Activated T-cell treated with anti-CD3 and anti-CD28 coated beads for 48 hours (primary cell): ENCODE data around the gene IL36A.

ENCODE experiments used
- DNase-seq: peaks from one replicate; pipeline ENCODE4 v3.0.0-alpha.2; 2020; ENCODE audit warnings: low read depth

The IL36A gene

GRCh38 chr2:113005030-113005509 lies at the start of gene IL36A:
TSS of gene IL36A (plus strand) at chr2:113005459. CDS start at chr2:113005872, 413 bp downstream.
- DNase-seq = no peak

GRCh38 chr2:112957511-112957910 lies 47.7 kb upstream of the IL36A start:
- DNase-seq = no peak

GRCh38 chr2:112958428-112959108 lies 46.7 kb upstream of the IL36A start:
- no peak for DNase-seq

GRCh38 chr2:112959109-112959812 lies 46.0 kb upstream of the IL36A start:
- no peak for DNase-seq

- no peak for DNase-seq
Observed at GRCh38 chr2:112960230-112960825, 44.9 kb upstream of the IL36A start.

- no peak for DNase-seq
Observed at GRCh38 chr2:112962308-112963175, 42.7 kb upstream of the IL36A start.

GRCh38 chr2:112967023-112967422 lies 38.2 kb upstream of the IL36A start:
- DNase-seq = no peak

- DNase-seq = no peak
Observed at GRCh38 chr2:112972423-112973086, 32.7 kb upstream of the IL36A start.

GRCh38 chr2:112973156-112973555 lies 32.1 kb upstream of the IL36A start:
- no peak for DNase-seq

GRCh38 chr2:112977559-112978056 lies 27.7 kb upstream of the IL36A start, which contains the start of gene IL36G:
TSS of gene IL36G (plus strand) at chr2:112978006. CDS start at chr2:112978639, 633 bp downstream.
- no peak for DNase-seq

- no peak for DNase-seq
Observed at GRCh38 chr2:112979731-112980130, 25.5 kb upstream of the IL36A start.

GRCh38 chr2:112980537-112980936 lies 24.7 kb upstream of the IL36A start:
- DNase-seq = no peak

GRCh38 chr2:112985090-112985489 lies 20.2 kb upstream of the IL36A start:
- no peak for DNase-seq

GRCh38 chr2:112989611-112990010 lies 15.6 kb upstream of the IL36A start:
- DNase-seq = no peak

- no peak for DNase-seq
Observed at GRCh38 chr2:112993831-112994230, 11.4 kb upstream of the IL36A start.

GRCh38 chr2:112994648-112995047 lies 10.6 kb upstream of the IL36A start:
- DNase-seq = no peak

- DNase-seq = no peak
Observed at GRCh38 chr2:112995346-112995920, 9.8 kb upstream of the IL36A start.

- peak; percentile 34 for DNase-seq
Observed at GRCh38 chr2:112996635-112997034, 8.6 kb upstream of the IL36A start.

GRCh38 chr2:112997151-112997550 lies 8.1 kb upstream of the IL36A start:
- DNase-seq = no peak

GRCh38 chr2:113000436-113000835 lies 4.8 kb upstream of the IL36A start:
- no peak for DNase-seq

GRCh38 chr2:113002677-113003076 lies 2.6 kb upstream of the IL36A start:
- DNase-seq = no peak
